AG08396 (cell line): Measurements from ENCODE around the gene ELP5.

Source experiments
- DNase-seq: peaks from one replicate; pipeline ENCODE4 v3.0.0; 2012; ENCODE audit warnings: low spot score, mixed read lengths

ELP5 gene

DNA sequence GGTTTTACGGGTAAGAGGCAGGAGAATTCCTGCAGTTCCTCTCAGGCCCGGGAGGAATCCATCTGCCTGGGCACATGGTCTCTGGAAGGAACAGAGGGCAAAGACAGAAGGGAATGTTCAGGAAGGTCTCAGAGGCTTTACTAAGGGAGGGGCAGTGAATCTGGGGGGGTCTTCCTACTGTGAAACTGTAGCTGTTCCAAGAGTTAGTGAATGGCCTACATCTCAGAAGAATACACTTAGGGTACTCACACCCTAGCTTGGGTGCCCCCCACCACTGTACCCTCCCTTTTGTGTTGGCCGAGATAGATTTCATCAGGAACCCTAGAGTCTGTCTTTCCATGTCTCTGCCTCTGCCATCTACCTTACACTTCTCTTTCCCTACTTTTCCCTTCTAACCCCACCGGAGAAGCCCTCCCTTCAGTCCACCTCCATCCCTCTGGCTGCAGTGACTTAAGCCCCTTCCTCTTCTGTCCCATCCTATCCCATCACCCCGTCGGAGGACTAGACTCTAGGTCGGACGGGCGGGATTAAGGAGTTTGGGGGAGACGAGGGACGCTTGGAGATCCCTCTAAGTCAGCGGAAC is 32.7 kb upstream of the ELP5 start:
- DNase-seq: no peak

DNA sequence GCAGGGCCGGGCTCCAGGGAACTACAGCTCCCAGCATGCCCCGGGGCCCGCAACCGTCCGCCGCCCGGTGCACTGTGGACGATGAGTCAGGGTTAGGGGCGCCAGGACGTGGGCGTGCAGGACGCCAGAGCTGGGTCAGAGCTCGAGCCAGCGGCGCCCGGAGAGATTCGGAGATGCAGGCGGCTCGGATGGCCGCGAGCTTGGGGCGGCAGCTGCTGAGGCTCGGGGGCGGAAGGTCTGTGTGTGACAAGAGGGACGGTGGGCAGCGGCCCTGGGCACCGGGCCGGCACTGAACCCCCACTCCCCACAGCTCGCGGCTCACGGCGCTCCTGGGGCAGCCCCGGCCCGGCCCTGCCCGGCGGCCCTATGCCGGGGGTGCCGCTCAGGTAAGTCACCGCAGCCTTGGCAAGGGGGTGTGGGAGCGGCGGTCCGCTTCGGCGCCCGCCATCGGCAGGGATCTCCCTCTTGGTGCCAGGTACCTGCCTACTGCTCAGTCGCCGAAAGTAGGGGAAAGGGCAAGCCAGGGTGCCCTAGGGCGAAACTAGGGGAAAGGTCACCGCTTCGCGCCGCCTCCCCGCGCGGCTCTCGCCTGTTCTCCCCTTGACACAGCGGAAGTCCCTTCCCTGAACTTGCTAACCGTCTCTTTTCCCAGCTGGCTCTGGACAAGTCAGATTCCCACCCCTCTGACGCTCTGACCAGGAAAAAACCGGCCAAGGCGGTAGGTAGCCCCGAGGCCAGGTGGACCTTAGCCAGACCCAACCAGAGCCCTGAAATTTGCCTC is 32.0 kb upstream of the ELP5 start, which contains the start of the genes ACADVL and DLG4:
TSS of gene ACADVL (plus strand) at position 127 of the 781 bp plus-strand sequence. CDS start at position 174, 47 bp downstream.
TSS of gene DLG4 (minus strand) at position 25 of the 781 bp plus-strand sequence.
- DNase-seq: peak; percentile 95

DNA sequence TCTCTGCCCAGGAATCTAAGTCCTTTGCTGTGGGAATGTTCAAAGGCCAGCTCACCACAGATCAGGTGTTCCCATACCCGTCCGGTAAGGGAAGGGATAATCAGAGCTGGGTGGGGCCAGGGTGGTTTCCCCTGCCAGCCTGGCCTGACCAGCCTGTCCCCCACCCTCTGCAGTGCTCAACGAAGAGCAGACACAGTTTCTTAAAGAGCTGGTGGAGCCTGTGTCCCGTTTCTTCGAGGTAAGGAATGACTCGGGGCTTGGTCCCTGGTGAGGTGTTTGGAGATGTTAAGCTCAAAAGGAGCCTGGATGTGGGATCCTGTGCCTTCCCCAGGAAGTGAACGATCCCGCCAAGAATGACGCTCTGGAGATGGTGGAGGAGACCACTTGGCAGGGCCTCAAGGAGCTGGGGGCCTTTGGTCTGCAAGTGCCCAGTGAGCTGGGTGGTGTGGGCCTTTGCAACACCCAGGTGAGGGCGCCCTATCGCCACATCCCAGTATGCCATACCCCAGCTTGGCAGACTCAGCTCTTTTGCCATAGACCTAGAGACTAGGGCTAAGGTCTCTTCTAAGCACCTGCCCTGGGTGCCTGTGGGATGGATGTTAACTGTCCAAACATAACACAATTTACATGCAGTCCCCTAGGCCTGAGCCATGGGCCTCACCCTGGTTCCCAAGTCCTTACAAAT is 31.3 kb upstream of the ELP5 start:
- peak; percentile 64 for DNase-seq

DNA sequence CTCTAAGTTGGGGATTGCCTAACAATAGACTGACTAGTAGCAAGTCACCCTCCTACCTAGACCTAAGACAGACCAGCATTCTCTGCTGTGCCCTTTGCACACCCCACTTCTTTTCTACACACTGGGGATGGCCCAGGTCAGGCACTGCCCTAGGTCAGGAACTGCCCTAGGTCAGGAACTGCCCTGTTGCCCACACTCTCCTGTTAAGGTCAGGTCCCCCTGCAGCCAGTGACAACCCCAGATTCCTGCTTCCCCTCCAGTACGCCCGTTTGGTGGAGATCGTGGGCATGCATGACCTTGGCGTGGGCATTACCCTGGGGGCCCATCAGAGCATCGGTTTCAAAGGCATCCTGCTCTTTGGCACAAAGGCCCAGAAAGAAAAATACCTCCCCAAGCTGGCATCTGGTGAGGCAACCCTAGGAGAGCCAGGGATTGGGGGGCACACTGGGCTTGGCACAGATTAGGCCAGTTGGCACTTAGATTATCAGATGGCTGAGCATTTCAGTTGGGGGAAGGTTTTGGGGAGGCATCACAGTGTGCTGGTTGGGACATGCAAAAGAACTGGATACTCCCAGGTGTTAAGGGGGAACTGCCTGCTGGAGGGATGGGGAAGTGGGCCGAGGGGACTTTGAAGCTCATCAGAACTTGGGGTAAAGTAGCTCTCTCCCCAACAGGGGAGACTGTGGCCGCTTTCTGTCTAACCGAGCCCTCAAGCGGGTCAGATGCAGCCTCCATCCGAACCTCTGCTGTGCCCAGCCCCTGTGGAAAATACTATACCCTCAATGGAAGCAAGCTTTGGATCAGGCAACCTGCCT is 30.5 kb upstream of the ELP5 start:
- DNase-seq: no peak

- DNase-seq: no peak
These were observed 29.7 kb upstream of the ELP5 start for GRCh38 chr17:7222093-7222971.

GRCh38 chr17:7222972-7223292 is 29.1 kb upstream of the ELP5 start:
- DNase-seq: no peak

- DNase-seq: no peak
These were observed 28.6 kb upstream of the ELP5 start for GRCh38 chr17:7223375-7223774.

DNA sequence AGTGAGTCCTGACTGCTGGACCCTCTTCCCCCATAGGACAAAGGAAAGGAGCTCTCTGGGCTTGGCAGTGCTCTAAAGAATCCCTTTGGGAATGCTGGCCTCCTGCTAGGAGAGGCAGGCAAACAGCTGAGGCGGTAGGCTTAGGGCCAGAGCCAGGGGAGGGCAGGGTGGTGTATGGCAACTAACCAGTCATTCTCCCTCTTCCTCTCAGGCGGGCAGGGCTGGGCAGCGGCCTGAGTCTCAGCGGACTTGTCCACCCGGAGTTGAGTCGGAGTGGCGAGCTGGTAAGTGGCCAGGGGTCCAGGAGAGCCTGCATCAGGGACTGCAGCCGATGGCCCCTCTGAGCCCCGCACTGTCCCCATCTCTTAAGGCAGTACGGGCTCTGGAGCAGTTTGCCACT is 27.9 kb upstream of the ELP5 start:
- DNase-seq: no peak

- no peak for DNase-seq
These were observed 27.3 kb upstream of the ELP5 start for GRCh38 chr17:7224661-7225111.

- no peak for DNase-seq
These were observed 26.2 kb upstream of the ELP5 start for GRCh38 chr17:7225711-7226331.

GRCh38 chr17:7226721-7227710 is 25.0 kb upstream of the ELP5 start:
- no peak for DNase-seq

DNA sequence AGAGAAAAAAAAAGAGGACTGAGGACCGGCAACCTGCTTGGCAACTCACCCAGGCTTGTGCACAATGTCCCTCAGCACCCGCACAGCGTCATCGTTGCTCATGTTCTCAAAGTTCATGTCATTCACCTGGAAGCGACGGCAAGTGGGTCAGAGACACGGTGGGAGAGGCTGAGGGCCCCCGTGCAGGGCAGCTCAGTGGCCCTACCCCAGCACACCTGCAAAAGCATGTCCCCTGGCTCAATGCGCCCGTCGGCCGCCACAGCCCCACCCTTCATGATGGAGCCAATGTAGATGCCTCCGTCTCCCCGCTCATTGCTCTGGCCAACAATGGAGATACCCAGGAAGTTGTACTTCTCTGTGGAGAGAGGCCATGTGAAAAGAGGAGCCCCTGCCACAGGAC is 23.1 kb upstream of the ELP5 start:
- no peak for DNase-seq

DNA sequence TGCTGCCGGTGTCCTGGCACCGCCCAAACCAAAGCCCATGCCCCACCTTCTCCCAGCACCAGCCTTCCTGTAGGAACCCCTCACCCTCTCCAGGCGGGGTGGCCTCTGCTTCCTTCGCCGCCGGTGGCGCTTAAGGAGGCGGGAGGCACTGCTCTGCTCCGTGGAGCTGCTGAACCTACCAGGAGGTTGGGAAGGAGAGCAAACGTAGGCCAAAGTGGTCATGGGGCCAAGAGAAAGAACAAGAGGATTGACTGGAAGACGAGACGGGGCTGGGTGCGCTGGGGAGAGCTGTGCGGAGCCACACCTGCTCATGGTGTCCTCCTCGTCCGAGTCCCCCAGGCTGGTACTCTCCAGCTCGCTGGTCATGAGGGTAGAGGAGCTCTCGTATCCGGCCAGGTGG is 22.5 kb upstream of the ELP5 start:
- no peak for DNase-seq

DNA sequence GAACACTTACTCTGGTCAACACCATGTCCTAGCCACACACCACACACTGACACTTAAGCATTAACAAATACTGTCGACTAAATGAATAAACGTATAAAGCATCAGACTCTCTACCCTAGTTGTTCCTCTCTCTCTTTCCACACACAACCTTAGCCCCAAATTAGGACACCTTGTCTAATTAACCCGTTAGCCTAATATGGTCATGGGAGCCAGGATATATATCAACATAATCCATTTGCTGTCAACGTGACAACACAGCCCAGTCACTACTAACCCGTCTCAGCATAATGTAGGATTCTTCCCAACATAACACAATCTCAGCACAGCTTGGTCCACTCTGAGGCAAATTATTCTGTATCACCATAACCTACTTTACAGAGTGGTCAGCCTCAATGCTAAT is 19.9 kb upstream of the ELP5 start:
- no peak for DNase-seq

- DNase-seq: no peak
These were observed 18.3 kb upstream of the ELP5 start for GRCh38 chr17:7233701-7234082.

DNA sequence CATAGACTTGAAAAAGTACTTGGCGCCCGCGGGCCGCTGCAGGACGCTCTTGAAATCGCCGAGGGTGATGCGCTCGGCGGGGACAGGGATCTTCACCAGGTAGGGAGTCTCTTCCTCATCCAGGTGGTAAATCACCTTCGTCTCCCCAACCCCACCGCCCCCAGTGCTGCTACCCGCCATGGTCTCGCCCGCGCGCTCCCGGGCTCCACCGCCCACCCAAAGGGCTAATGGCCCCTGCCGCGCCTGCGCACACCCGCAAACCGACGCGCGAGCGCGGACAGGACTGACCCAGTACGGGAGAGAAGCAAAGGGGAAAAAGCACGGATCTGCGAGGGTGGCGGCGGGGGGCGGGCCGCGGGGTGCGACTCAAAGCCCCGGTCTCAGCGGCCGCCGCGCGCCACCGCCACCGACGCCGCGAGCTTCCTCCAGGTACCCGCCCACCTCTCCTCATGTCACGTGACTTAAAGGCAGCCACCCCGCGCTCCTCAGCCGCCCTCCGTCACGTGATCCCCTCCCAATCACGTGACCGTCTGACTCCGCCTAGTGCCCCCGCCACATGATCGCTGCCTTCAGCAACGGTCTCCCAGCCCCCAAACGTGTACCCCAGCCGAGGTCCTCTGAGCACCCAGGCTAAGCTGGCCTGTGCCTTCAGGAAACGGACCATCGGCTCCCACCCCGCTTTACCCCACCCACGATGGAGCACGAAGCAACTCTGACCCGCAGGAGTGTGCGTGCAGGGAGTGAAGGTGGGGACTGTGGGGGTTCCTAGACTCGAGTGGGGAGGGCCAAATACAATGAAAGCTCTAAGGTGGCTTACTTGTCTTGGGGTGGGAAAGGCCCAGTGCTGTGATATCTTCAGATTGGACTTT is 17.7 kb upstream of the ELP5 start, which contains the start of gene DVL2:
TSS of gene DVL2 (minus strand) at position 435 of the 869 bp plus-strand sequence. CDS start at position 180, 255 bp downstream.
- peak; percentile 96 for DNase-seq

GRCh38 chr17:7235693-7236665 is 16.0 kb upstream of the ELP5 start:
- DNase-seq: no peak
